Measurements from ENCODE around the gene TMC4. TPM values are rescaled to one million over a fixed set of nuclear protein-coding genes. Genes with fewer than 3 reads are reported as not detected.

Gene TMC4
- total and polyA plus RNA-seq, 2 donors from 2014 or later: 64.6 to 98.9 TPM

GRCh38 chr19:54151362-54152035 is 21.5 kb downstream of the TMC4 start:
- no peak for DNase-seq
- Histone ChIP-seq H3K4me3 (ENCODE audit: low read length in 3 of 3) (no peak overlapping the region), H3K27me3 (ENCODE audit: control insufficient read depth, insufficient read depth, low read length) (no peaks in the 10 kb centered on the region), H3K9ac (ENCODE audit: low read length in 3 of 3) (no peak overlapping the region), H3K36me3 (ENCODE audit: control insufficient read depth in 2 of 3, insufficient read depth in 3 of 3, low read length in 3 of 3) (peaks cover 3 to 52% (median 41%) of the 10 kb centered on the region in 3 donors), H3K9me3 (ENCODE audit: control insufficient read depth in 2 of 3, insufficient read depth in 1 of 3, low read length in 3 of 3) (no peaks in the 10 kb centered on the region), H3K27ac (ENCODE audit: low read depth in 2 of 2, low read length in 2 of 2) (no peak overlapping the region), H3K4me1 (ENCODE audit: control insufficient read depth in 2 of 3, insufficient read depth in 2 of 3, low read depth in 1 of 3, low read length in 3 of 3) (no peaks in the 10 kb centered on the region)
- TF ChIP-seq CTCF (IDR thresholded peaks at IDR 0.05; ENCODE audit: borderline replicate concordance, extremely low read depth, insufficient read depth): no peak
- FAIRE-seq: no peak
- intact Hi-C loops (cut with DNase I): no loop called here

- Histone ChIP-seq H3K27me3 (ENCODE audit: control insufficient read depth, insufficient read depth, low read length) (no peaks in the 10 kb centered on the region), H3K9me3 (ENCODE audit: control insufficient read depth in 2 of 3, insufficient read depth in 1 of 3, low read length in 3 of 3) (no peaks in the 10 kb centered on the region), H3K36me3 (ENCODE audit: control insufficient read depth in 2 of 3, insufficient read depth in 3 of 3, low read length in 3 of 3) (peaks cover 4 to 57% (median 50%) of the 10 kb centered on the region in 3 donors), H3K4me3 (ENCODE audit: low read length in 3 of 3) (no peak overlapping the region), H3K27ac (ENCODE audit: low read depth in 2 of 2, low read length in 2 of 2) (no peak overlapping the region), H3K9ac (ENCODE audit: low read length in 3 of 3) (no peak overlapping the region), H3K4me1 (ENCODE audit: control insufficient read depth in 2 of 3, insufficient read depth in 2 of 3, low read depth in 1 of 3, low read length in 3 of 3) (no peaks in the 10 kb centered on the region)
- TF ChIP-seq CTCF (IDR thresholded peaks at IDR 0.05; ENCODE audit: borderline replicate concordance, extremely low read depth, insufficient read depth): no peak
- intact Hi-C loops (cut with DNase I): no loop called here
- DNase-seq: no peak
- no peak for FAIRE-seq
Measured at GRCh38 chr19:54149021-54149812, 23.7 kb downstream of the TMC4 start.

GRCh38 chr19:54148158-54148557 is 24.8 kb downstream of the TMC4 start:
- Histone ChIP-seq H3K36me3 (ENCODE audit: control insufficient read depth in 2 of 3, insufficient read depth in 3 of 3, low read length in 3 of 3) (peaks cover 11 to 61% (median 53%) of the 10 kb centered on the region in 3 donors), H3K4me3 (ENCODE audit: low read length in 3 of 3) (no peak overlapping the region), H3K9me3 (ENCODE audit: control insufficient read depth in 2 of 3, insufficient read depth in 1 of 3, low read length in 3 of 3) (no peaks in the 10 kb centered on the region), H3K27me3 (ENCODE audit: control insufficient read depth, insufficient read depth, low read length) (no peaks in the 10 kb centered on the region), H3K9ac (ENCODE audit: low read length in 3 of 3) (no peak overlapping the region), H3K27ac (ENCODE audit: low read depth in 2 of 2, low read length in 2 of 2) (no peak overlapping the region), H3K4me1 (ENCODE audit: control insufficient read depth in 2 of 3, insufficient read depth in 2 of 3, low read depth in 1 of 3, low read length in 3 of 3) (no peaks in the 10 kb centered on the region)
- TF ChIP-seq CTCF (IDR thresholded peaks at IDR 0.05; ENCODE audit: borderline replicate concordance, extremely low read depth, insufficient read depth): no peak
- intact Hi-C loops (cut with DNase I): no loop called here
- FAIRE-seq (no peak), DNase-seq (peak in 1 of 5 donors; percentile 77)
